Right lobe of liver (tissue), 4 donors: ENCODE measurements around the gene FAM90A1.
"Not testable (repeated sequence)": the region's sequence is repeated elsewhere in the genome, so short reads cannot be mapped to it uniquely, and the experiment has no call there.

Experiments
- POLR2A ChIP-seq: fragments of 450-650 bp; IDR thresholded peaks from one replicate; pipeline ENCODE4 v1.6.1; 2017; ENCODE audit warnings: antibody characterized with exemption, mild to moderate bottlenecking
- TF ChIP-seq, protein P1 (sequence below), 4 donors: fragments of 200-600 bp in 3 of 4; fragments of 450-650 bp in 1 of 4; IDR thresholded peaks; one replicate each; pipeline versions ENCODE4 v1.5.1 to v1.8.0; 2016 to 2022; ENCODE audit warnings: antibody characterized with exemption in 4 of 4, mild to moderate bottlenecking in 2 of 4
- donor health status: DM: no; HTN: no; CAD: no.
- donor health status: DM: no; HTN: no; CAD: no.
- donor health status: DM: no; HTN: yes; CAD: no.

DNA sequence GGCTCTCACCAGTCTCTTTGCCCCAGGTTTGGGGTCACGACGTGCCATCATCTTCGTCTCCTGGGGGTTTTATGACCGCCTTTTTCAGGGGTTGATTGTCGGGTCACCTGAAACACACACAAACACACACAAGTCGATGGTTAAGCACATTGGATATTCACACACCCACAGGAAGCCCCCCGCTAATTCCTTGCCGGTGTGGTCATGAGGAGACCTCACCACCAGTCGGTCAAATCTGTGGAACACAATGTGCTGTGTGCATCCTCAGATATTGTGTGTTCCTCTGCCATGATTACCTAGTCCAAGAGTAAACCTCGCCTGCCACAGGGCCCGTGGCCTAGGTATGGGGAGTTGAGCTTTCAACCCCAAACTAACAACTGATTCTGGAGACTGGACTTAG, 2.6 kb downstream of the FAM90A1 start:
- not testable (repeated sequence) for TF ChIP-seq POLR2A
- TF ChIP-seq, protein P1, sequence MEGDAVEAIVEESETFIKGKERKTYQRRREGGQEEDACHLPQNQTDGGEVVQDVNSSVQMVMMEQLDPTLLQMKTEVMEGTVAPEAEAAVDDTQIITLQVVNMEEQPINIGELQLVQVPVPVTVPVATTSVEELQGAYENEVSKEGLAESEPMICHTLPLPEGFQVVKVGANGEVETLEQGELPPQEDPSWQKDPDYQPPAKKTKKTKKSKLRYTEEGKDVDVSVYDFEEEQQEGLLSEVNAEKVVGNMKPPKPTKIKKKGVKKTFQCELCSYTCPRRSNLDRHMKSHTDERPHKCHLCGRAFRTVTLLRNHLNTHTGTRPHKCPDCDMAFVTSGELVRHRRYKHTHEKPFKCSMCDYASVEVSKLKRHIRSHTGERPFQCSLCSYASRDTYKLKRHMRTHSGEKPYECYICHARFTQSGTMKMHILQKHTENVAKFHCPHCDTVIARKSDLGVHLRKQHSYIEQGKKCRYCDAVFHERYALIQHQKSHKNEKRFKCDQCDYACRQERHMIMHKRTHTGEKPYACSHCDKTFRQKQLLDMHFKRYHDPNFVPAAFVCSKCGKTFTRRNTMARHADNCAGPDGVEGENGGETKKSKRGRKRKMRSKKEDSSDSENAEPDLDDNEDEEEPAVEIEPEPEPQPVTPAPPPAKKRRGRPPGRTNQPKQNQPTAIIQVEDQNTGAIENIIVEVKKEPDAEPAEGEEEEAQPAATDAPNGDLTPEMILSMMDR (IDR thresholded peaks at IDR 0.05), result not testable (repeated sequence)
